Stimulated activated CD8-positive, alpha-beta memory T cell treated with anti-CD3 and anti-CD28 coated beads, Interleukin-12 subunit alpha, Interleukin-12 subunit beta, amount 100 ng/mL, for 4 hours (primary cell): ENCODE results near the gene ENDOU.

Experiments
- DNase-seq: peaks from one replicate; pipeline ENCODE4 v3.0.0-alpha.2; 2020; ENCODE audit warnings: low read depth

Gene ENDOU

GRCh38 chr12:47744005-47744651, 18.8 kb upstream of the ENDOU start:
- peak; percentile 35 for DNase-seq

- DNase-seq = no peak
These were observed 18.1 kb upstream of the ENDOU start for GRCh38 chr12:47743311-47743860.

- peak; percentile 41 for DNase-seq
These were observed 17.0 kb upstream of the ENDOU start for GRCh38 chr12:47742253-47742825.

- DNase-seq = peak; percentile 29
These were observed 16.0 kb upstream of the ENDOU start for GRCh38 chr12:47741340-47741703.

GRCh38 chr12:47740606-47741339, 15.5 kb upstream of the ENDOU start:
- DNase-seq = no peak

- DNase-seq = no peak
These were observed 14.7 kb upstream of the ENDOU start for GRCh38 chr12:47739979-47740378.

GRCh38 chr12:47739297-47739696, 14.0 kb upstream of the ENDOU start:
- no peak for DNase-seq

- no peak for DNase-seq
These were observed 12.8 kb upstream of the ENDOU start for GRCh38 chr12:47737936-47738594.

- DNase-seq = no peak
These were observed 11.8 kb upstream of the ENDOU start for GRCh38 chr12:47736877-47737676.

- DNase-seq = no peak
These were observed 10.9 kb upstream of the ENDOU start for GRCh38 chr12:47736216-47736615.

- DNase-seq = no peak
These were observed 10.4 kb upstream of the ENDOU start for GRCh38 chr12:47735649-47736048.

GRCh38 chr12:47734725-47735480, 9.6 kb upstream of the ENDOU start:
- no peak for DNase-seq

GRCh38 chr12:47733142-47733541, 7.9 kb upstream of the ENDOU start:
- no peak for DNase-seq

- DNase-seq = no peak
These were observed 7.2 kb upstream of the ENDOU start for GRCh38 chr12:47732504-47732903.

- no peak for DNase-seq
These were observed 6.4 kb upstream of the ENDOU start for GRCh38 chr12:47731723-47732122.

- DNase-seq = no peak
These were observed 5.1 kb upstream of the ENDOU start for GRCh38 chr12:47730341-47730744.

GRCh38 chr12:47729233-47729632, 3.9 kb upstream of the ENDOU start:
- no peak for DNase-seq

- DNase-seq = no peak
These were observed 603 bp upstream of the ENDOU start for GRCh38 chr12:47725893-47726292.

- no peak for DNase-seq
These were observed 2.2 kb downstream of the ENDOU start for GRCh38 chr12:47722941-47723631.

- DNase-seq = no peak
These were observed 3.0 kb downstream of the ENDOU start for GRCh38 chr12:47722136-47722834.
